Lower leg skin (tissue), 4 donors: ENCODE results near the gene PRR33. TPM values are rescaled to one million over a fixed set of nuclear protein-coding genes. Genes with fewer than 3 reads are reported as not detected.

Source experiments
- DNase-seq, 2 donors: peaks; one replicate each; pipeline ENCODE4 v3.0.0-alpha.2; 2019; ENCODE audit warnings: low spot score in 2 of 2
- H3K4me3 ChIP-seq: fragments of 200-600 bp; sonication (generic); 2 replicates; pipeline ENCODE4 v1.5.1; 2017; ENCODE audit warnings: mild to moderate bottlenecking, low read depth; ENCODE audit not compliant: poor library complexity, severe bottlenecking
- CTCF ChIP-seq, 3 donors: fragments of 450-650 bp; IDR thresholded peaks; one replicate each; pipeline ENCODE4 v1.5.1; 2016; ENCODE audit warnings: antibody characterized with exemption in 3 of 3, mild to moderate bottlenecking in 3 of 3, moderate library complexity in 2 of 3
- POLR2A ChIP-seq, 2 donors: fragments of 450-650 bp; IDR thresholded peaks; one replicate each; pipeline ENCODE4 v1.6.1; 2016 to 2017; ENCODE audit warnings: antibody characterized with exemption in 2 of 2, mild to moderate bottlenecking in 1 of 2, moderate library complexity in 1 of 2
- WGBS, 2 donors: methylation state at CpG; one replicate each; pipeline ENCODE4 v1.1.5; 2018; 5-methylcytosine and 5-hydroxymethylcytosine counted together
- intact Hi-C: fragments of 100-400 bp; cut with DNase I; formaldehyde crosslinking; loops from one replicate; pipeline ENCODE4 v1.15.0; 2023; ENCODE audit warnings: low total_unique reads
- total RNA-seq, 4 donors: library from RNA; depleted of rRNA; stranded (reverse); fragments of >200 nt; gene quantifications; one replicate each; pipeline ENCODE4 v1.1.0, GENCODE V29; 2016

PRR33 gene
- total RNA-seq, 4 donors from 2014 or later, result not detected

GRCh38 chr11:1936781-1937615 lies 45.3 kb upstream of the PRR33 start:
- intact Hi-C loops, result no loop called here
- DNase-seq, result peak in 1 of 2 donors; percentile 86
- 83 to 84% methylated on average over 22 to 25 of the region's 34 CpGs for WGBS, 2 donors
- TF ChIP-seq POLR2A (IDR thresholded peaks at IDR 0.05) (no peak), CTCF (IDR thresholded peaks at IDR 0.05) (no peak)
- no peak overlapping the region for H3K4me3 ChIP-seq

GRCh38 chr11:1936072-1936780 lies 44.5 kb upstream of the PRR33 start:
- DNase-seq, result peak in 1 of 2 donors; percentile 80
- TF ChIP-seq POLR2A (IDR thresholded peaks at IDR 0.05) (no peak), CTCF (IDR thresholded peaks at IDR 0.05) (no peak)
- intact Hi-C loops, result no loop called here
- 91 to 95% methylated on average over 17 to 18 of the region's 34 CpGs for WGBS, 2 donors
- no peak overlapping the region for H3K4me3 ChIP-seq

GRCh38 chr11:1935156-1936071 lies 43.7 kb upstream of the PRR33 start:
- no peak overlapping the region for H3K4me3 ChIP-seq
- 85 to 89% methylated on average over 7 to 30 of the region's 33 CpGs for WGBS, 2 donors
- intact Hi-C loops, result no loop called here
- DNase-seq, result peak in 1 of 2 donors; percentile 75
- TF ChIP-seq CTCF (IDR thresholded peaks at IDR 0.05), result no peak
- TF ChIP-seq POLR2A (IDR thresholded peaks at IDR 0.05), result no peak

- DNase-seq, result no peak
- intact Hi-C loops, result no loop called here
- TF ChIP-seq CTCF (IDR thresholded peaks at IDR 0.05), result no peak
- no peak overlapping the region for H3K4me3 ChIP-seq
- WGBS, 2 donors, result 73 to 78% methylated on average over 22 to 24 of the region's 24 CpGs
Observed at GRCh38 chr11:1934335-1935155, 42.9 kb upstream of the PRR33 start.
